OCI-LY3 (cell line): Measurements from ENCODE around the gene ERC2.

Experiments used
- H2AFZ ChIP-seq: fragments of 200-600, 300-600 bp; shearing (Covaris generic); 2 replicates; pipeline ENCODE4 v1.6.0; 2014; ENCODE audit warnings: antibody characterized with exemption, low read depth, low read length
- H3K27ac ChIP-seq: fragments of 200-600, 300-600 bp; sonication (generic); 2 replicates; pipeline ENCODE4 v1.5.1; 2014; ENCODE audit warnings: mild to moderate bottlenecking, low read length, moderate library complexity, mixed read lengths
- H3K27me3 ChIP-seq: fragments of 200-600, 300-600 bp; sonication (generic); 2 replicates; pipeline ENCODE4 v1.6.1; 2014; ENCODE audit warnings: low read depth, low read length, mixed read lengths
- H3K36me3 ChIP-seq: fragments of 200-600, 300-600 bp; sonication (generic); replicated peaks from 2 replicates; pipeline ENCODE3; 2014; ENCODE audit warnings: low read depth, low read length, mixed read lengths
- H3K4me1 ChIP-seq: fragments of 300-600, 200-600 bp; sonication (generic); 2 replicates; pipeline ENCODE4 v1.6.1; 2014; ENCODE audit warnings: low read length, mixed read lengths
- H3K4me2 ChIP-seq: fragments of 200-600, 300-600 bp; sonication (generic); 2 replicates; pipeline ENCODE4 v1.6.1; 2014; ENCODE audit warnings: low read length, mixed read lengths
- H3K4me3 ChIP-seq: fragments of 300-600, 200-600 bp; sonication (generic); 2 replicates; pipeline ENCODE4 v1.5.1; 2014; ENCODE audit warnings: antibody characterized with exemption, mild to moderate bottlenecking, low read length, moderate library complexity
- H3K79me2 ChIP-seq: fragments of 300-600, 200-600 bp; shearing (Covaris generic); 2 replicates; pipeline ENCODE4 v1.6.1; 2014; ENCODE audit warnings: mild to moderate bottlenecking, low read length, mixed read lengths
- H3K9ac ChIP-seq: fragments of 300-600, 200-600 bp; shearing (Covaris generic); 2 replicates; pipeline ENCODE4 v1.6.0; 2014; ENCODE audit warnings: mild to moderate bottlenecking, low read length, moderate library complexity
- H3K9me3 ChIP-seq: fragments of 200-600, 300-600 bp; shearing (Covaris generic); 2 replicates; pipeline ENCODE4 v1.6.1; 2014; ENCODE audit warnings: low read length, mixed read lengths; ENCODE audit not compliant: insufficient read depth
- H4K20me1 ChIP-seq: fragments of 200-600, 300-600 bp; sonication (generic); 2 replicates; pipeline ENCODE4 v1.6.1; 2016; ENCODE audit warnings: low read length, mixed read lengths; ENCODE audit not compliant: insufficient read depth
- CTCF ChIP-seq: fragments of 200-600, 300-600 bp; sonication (generic); IDR thresholded peaks from 2 replicates; pipeline ENCODE4 v1.5.1; 2014; ENCODE audit warnings: antibody characterized with exemption, low read length, low read depth
- EZH2phosphoT487 ChIP-seq: fragments of 200-600 bp; shearing (Covaris generic); IDR thresholded peaks from 2 replicates; pipeline ENCODE4 v1.6.1; 2018; ENCODE audit warnings: antibody characterized with exemption, mixed run types, low read depth

The ERC2 gene

GRCh38 chr3:55720614-55721013 is 747.7 kb downstream of the ERC2 start:
- Histone ChIP-seq H3K4me3 (no peak overlapping the region), H3K27me3 (peaks cover 11% of the 10 kb centered on the region), H3K4me2 (no peak overlapping the region), H2AFZ (no peak overlapping the region), H3K27ac (no peak overlapping the region), H3K79me2 (no peaks in the 10 kb centered on the region), H3K9ac (no peak overlapping the region), H3K9me3 (no peaks in the 10 kb centered on the region), H3K4me1 (peaks cover 48% of the 10 kb centered on the region), H4K20me1 (no peaks in the 10 kb centered on the region), H3K36me3 (no peaks in the 10 kb centered on the region)
- TF ChIP-seq CTCF (peak; percentile 56), EZH2phosphoT487 (no peak)

DNA sequence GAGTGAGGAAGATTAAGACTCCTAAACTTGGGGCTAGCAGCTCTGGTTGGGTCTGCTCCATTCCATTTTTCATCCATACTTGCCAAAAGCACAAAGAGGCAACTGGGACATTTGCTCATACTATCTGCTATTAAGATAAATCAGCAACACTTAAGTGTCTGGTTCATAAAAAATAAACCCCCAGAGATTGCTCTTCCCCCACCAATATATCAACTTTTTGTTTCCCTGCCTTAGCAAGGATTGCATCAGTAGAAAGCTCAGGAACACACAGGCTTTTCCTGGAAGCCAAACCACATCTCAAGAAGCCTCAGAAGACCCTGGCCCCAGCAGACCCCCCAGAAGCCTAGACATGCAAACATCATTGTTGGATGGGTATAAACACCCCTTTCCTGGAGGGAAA is 748.8 kb downstream of the ERC2 start:
- no peak overlapping the region for H3K4me2 ChIP-seq
- H3K27ac ChIP-seq, result no peak overlapping the region
- H4K20me1 ChIP-seq, result no peaks in the 10 kb centered on the region
- no peaks in the 10 kb centered on the region for H3K9me3 ChIP-seq
- peaks cover 11% of the 10 kb centered on the region for H3K27me3 ChIP-seq
- TF ChIP-seq CTCF (no peak), EZH2phosphoT487 (no peak)
- peaks cover 37% of the 10 kb centered on the region for H3K4me1 ChIP-seq
- H3K36me3 ChIP-seq, result no peaks in the 10 kb centered on the region
- no peak overlapping the region for H2AFZ ChIP-seq
- H3K9ac ChIP-seq, result no peak overlapping the region
- no peak overlapping the region for H3K4me3 ChIP-seq
- H3K79me2 ChIP-seq, result no peaks in the 10 kb centered on the region

- peaks cover 32% of the 10 kb centered on the region for H3K4me1 ChIP-seq
- no peak overlapping the region for H2AFZ ChIP-seq
- H3K4me3 ChIP-seq, result no peak overlapping the region
- H3K27me3 ChIP-seq, result peaks cover 11% of the 10 kb centered on the region
- no peaks in the 10 kb centered on the region for H3K36me3 ChIP-seq
- no peak overlapping the region for H3K4me2 ChIP-seq
- TF ChIP-seq EZH2phosphoT487 (no peak), CTCF (no peak)
- H3K9me3 ChIP-seq, result no peaks in the 10 kb centered on the region
- H4K20me1 ChIP-seq, result no peaks in the 10 kb centered on the region
- no peak overlapping the region for H3K9ac ChIP-seq
- no peak overlapping the region for H3K27ac ChIP-seq
- no peaks in the 10 kb centered on the region for H3K79me2 ChIP-seq
These were observed 749.3 kb downstream of the ERC2 start for GRCh38 chr3:55719006-55719405.

DNA sequence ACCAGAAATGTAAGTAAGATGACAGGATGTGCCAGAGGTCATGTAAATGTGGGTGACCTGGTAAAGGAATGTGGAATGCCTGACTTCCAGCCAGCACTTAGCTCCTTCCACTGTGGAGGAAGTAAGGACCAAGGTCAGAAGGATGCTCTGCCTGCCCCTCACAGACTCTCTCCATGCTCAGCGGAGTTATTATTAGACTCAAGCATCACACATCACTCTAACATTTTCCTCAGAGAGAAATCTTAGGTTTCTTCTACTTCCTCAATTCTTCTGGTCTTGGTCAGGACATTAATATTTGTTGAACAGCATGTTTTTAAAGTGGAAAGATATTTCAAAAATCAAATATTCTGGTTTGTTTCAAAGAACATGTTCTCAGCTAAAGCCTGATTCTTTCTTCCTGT is 749.7 kb downstream of the ERC2 start:
- H3K9me3 ChIP-seq, result no peaks in the 10 kb centered on the region
- no peaks in the 10 kb centered on the region for H3K36me3 ChIP-seq
- peaks cover 11% of the 10 kb centered on the region for H3K27me3 ChIP-seq
- no peak overlapping the region for H3K4me3 ChIP-seq
- H3K9ac ChIP-seq, result no peak overlapping the region
- TF ChIP-seq CTCF (no peak), EZH2phosphoT487 (no peak)
- no peak overlapping the region for H2AFZ ChIP-seq
- H3K4me1 ChIP-seq, result peaks cover 27% of the 10 kb centered on the region
- H3K4me2 ChIP-seq, result no peak overlapping the region
- no peaks in the 10 kb centered on the region for H3K79me2 ChIP-seq
- no peak overlapping the region for H3K27ac ChIP-seq
- no peaks in the 10 kb centered on the region for H4K20me1 ChIP-seq
